ENCODE measurements around the gene SHLD3. TPM values are rescaled to one million over a fixed set of nuclear protein-coding genes. Genes with fewer than 3 reads are reported as not detected.
"Not testable (repeated sequence)": the region's sequence is repeated elsewhere in the genome, so short reads cannot be mapped to it uniquely, and the experiment has no call there.

SHLD3 gene
- total RNA-seq, 1 experiment from 2014 or later: 3.3 TPM

GRCh38 chr5:65611524-65611923, 13.3 kb upstream of the SHLD3 start:
- Histone ChIP-seq H3K79me2 (ENCODE audit: low read depth) (no peaks in the 10 kb centered on the region), H2AFZ (no peak overlapping the region), H3K4me2 (no peak overlapping the region), H3F3A (ENCODE audit: insufficient read depth, low read depth) (peaks cover 9% of the 10 kb centered on the region), H4K20me1 (ENCODE audit: insufficient read depth) (0 out of 2 replicates have a peak, but pooled peaks cover 5% of the 10 kb centered on the region), H3K4me1 (replicated peaks; ENCODE audit: insufficient read depth) (peaks cover 9% of the 10 kb centered on the region; the same call in 1 of the 2 replicates), H3K9me2 (ENCODE audit: insufficient read depth) (no peaks in the 10 kb centered on the region), H3K9me3 (ENCODE audit: insufficient read depth, low read depth) (no peaks in the 10 kb centered on the region), H3K36me3 (ENCODE audit: low read depth) (peaks cover 30% of the 10 kb centered on the region), H3K27me3 (ENCODE audit: insufficient read depth, low read depth) (no peaks in the 10 kb centered on the region), H3K4me3 (no peak overlapping the region), H3K27ac (no peak overlapping the region)
- POLR2A ChIA-PET (ENCODE audit: unreplicated experiment): interaction anchor here (0.6 to 0.7 kb wide), 2 partner anchors 122 to 251 kb away, joined by 4 to 7 read pairs; no protein-coding TSS in a partner anchor
- CTCF ChIA-PET: no interaction called here
- TF ChIP-seq CTCF (conservative IDR thresholded peaks at IDR 0.05) (no peak), EZH2 (IDR thresholded peaks at IDR 0.05; ENCODE audit: low read depth) (no peak)
- BruUV-seq (replicated peaks): no TSS peak
- intact Hi-C loops (cut with micrococcal nuclease; ENCODE audit: unreplicated experiment): no loop called here
- DNase-seq: peak; percentile 19 to 85

DNA sequence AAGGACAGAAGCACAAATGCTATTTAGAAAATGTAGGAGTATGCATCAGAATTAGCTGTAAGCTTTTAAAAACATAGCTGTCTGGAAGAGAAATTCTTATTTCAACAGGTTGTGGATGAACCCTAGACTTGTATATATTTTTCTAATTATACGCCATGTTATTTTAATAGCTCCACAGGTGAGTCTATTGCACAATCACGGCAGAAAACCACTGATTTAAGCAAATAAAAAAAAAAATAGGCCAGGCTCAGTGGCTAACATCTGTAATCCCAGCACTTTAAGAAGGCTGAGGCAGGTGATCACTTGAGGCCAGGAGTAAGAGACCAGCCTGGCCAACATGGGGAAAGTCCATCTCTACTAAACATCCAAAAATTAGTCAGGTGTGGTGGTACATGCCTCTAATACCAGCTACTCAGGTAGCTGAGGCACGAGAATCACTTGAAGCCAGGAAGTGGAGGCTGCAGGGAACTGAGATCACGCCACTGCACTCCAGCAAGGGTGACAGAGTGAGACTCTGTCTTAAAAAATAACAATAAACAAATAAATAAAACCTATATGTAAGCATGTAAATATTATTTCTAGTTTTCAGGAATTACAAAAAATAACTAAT, 12.4 kb upstream of the SHLD3 start:
- CTCF ChIA-PET: no interaction called here
- Histone ChIP-seq H3K27ac (0 out of 2 replicates have a peak overlapping the region, but pooled peaks have one; percentile 16), H3K4me3 (no peak overlapping the region), H3K9me2 (ENCODE audit: insufficient read depth) (no peaks in the 10 kb centered on the region), H4K20me1 (ENCODE audit: insufficient read depth) (0 out of 2 replicates have a peak, but pooled peaks cover 5% of the 10 kb centered on the region), H3K4me1 (replicated peaks; ENCODE audit: insufficient read depth) (peaks cover 9% of the 10 kb centered on the region; the same call in 1 of the 2 replicates), H3K4me2 (no peak overlapping the region), H3K9me3 (ENCODE audit: insufficient read depth, low read depth) (no peaks in the 10 kb centered on the region), H3K36me3 (ENCODE audit: low read depth) (peaks cover 36% of the 10 kb centered on the region), H3F3A (ENCODE audit: insufficient read depth, low read depth) (peaks cover 9% of the 10 kb centered on the region), H3K79me2 (ENCODE audit: low read depth) (no peaks in the 10 kb centered on the region; the same call in 1 of the 2 replicates), H2AFZ (no peak overlapping the region), H3K27me3 (ENCODE audit: insufficient read depth, low read depth) (no peaks in the 10 kb centered on the region)
- intact Hi-C loops (cut with micrococcal nuclease; ENCODE audit: unreplicated experiment): no loop called here
- TF ChIP-seq CTCF (conservative IDR thresholded peaks at IDR 0.05): no peak
- no peak for DNase-seq
- no TSS peak for BruUV-seq (replicated peaks)
- POLR2A ChIA-PET (ENCODE audit: unreplicated experiment): interaction anchor here (0.6 kb wide), 2 partner anchors 121 to 314 kb away, joined by 3 to 4 read pairs; no protein-coding TSS in a partner anchor

- intact Hi-C loops (cut with micrococcal nuclease; ENCODE audit: unreplicated experiment): no loop called here
- H2AFZ ChIP-seq: no peak overlapping the region
- no peak for TF ChIP-seq CTCF (conservative IDR thresholded peaks at IDR 0.05)
- TF ChIP-seq EZH2 (IDR thresholded peaks at IDR 0.05; ENCODE audit: low read depth): no peak
- H3F3A ChIP-seq (ENCODE audit: insufficient read depth, low read depth): no peaks in the 10 kb centered on the region
- H3K4me3 ChIP-seq: no peak overlapping the region
- peaks cover 10% of the 10 kb centered on the region; the same call in 1 of the 2 replicates for H3K36me3 ChIP-seq (ENCODE audit: low read depth)
- H3K27ac ChIP-seq: no peak overlapping the region
- H3K4me1 ChIP-seq (replicated peaks; ENCODE audit: insufficient read depth): peaks cover 12% of the 10 kb centered on the region
- DNase-seq: peak in 1 of 2 experiments; percentile 42
- ChIA-PET CTCF (interaction anchor here (0.7 kb wide), 1 partner anchor 686 kb away, joined by 3 read pairs; no protein-coding TSS in a partner anchor), POLR2A (ENCODE audit: unreplicated experiment) (interaction anchor here (0.7 kb wide), 1 partner anchor 12 kb away, joined by 4 read pairs; no protein-coding TSS in a partner anchor)
- no peaks in the 10 kb centered on the region for H3K27me3 ChIP-seq (ENCODE audit: insufficient read depth, low read depth)
- H3K4me2 ChIP-seq: no peak overlapping the region
- no TSS peak for BruUV-seq (replicated peaks)
- H3K9me3 ChIP-seq (ENCODE audit: insufficient read depth, low read depth): no peaks in the 10 kb centered on the region
- no peaks in the 10 kb centered on the region for H3K9me2 ChIP-seq (ENCODE audit: insufficient read depth)
- H3K79me2 ChIP-seq (ENCODE audit: low read depth): peaks cover 57% of the 10 kb centered on the region
- peaks cover 14% of the 10 kb centered on the region; the same call in 1 of the 2 replicates for H4K20me1 ChIP-seq (ENCODE audit: insufficient read depth)
These were observed 4.8 kb upstream of the SHLD3 start for GRCh38 chr5:65620021-65620420.

- Histone ChIP-seq H3K4me1 (replicated peaks; ENCODE audit: insufficient read depth) (peaks cover 22% of the 10 kb centered on the region), H3K79me2 (ENCODE audit: low read depth) (peaks cover 77% of the 10 kb centered on the region), H3K4me2 (peak overlapping the region; percentile 86)
- H3K9me3 ChIP-seq (ENCODE audit: insufficient read depth, low read depth); H3K36me3 ChIP-seq (ENCODE audit: low read depth); H3F3A ChIP-seq (ENCODE audit: insufficient read depth, low read depth); DNase-seq; BruUV-seq (replicated peaks); H3K4me3 ChIP-seq; CTCF ChIA-PET; H2AFZ ChIP-seq; H4K20me1 ChIP-seq (ENCODE audit: insufficient read depth); H3K9me2 ChIP-seq (ENCODE audit: insufficient read depth); H3K27me3 ChIP-seq (ENCODE audit: insufficient read depth, low read depth); intact Hi-C loops (cut with micrococcal nuclease; ENCODE audit: unreplicated experiment); H3K27ac ChIP-seq; POLR2A ChIA-PET (ENCODE audit: unreplicated experiment): not testable (repeated sequence)
These were observed 2.9 kb upstream of the SHLD3 start for GRCh38 chr5:65621961-65622360.

Data from PC-9 (cell line).